K562 (cell line): ENCODE data around the gene GMDS. TPM values are rescaled to one million over a fixed set of nuclear protein-coding genes. Genes with fewer than 3 reads are reported as not detected.

Experiments used
- ATAC-seq: fragments of 200-7000 bp; cut with Tn5 transposase; 3 replicates; pipeline ENCODE4 v1.9.1; 2020; ENCODE audit warnings: moderate library complexity
- BruUV-seq: library from RNA; stranded (reverse); fragments of 400-500 nt; replicated peaks from 2 replicates; lab custom pipeline; 2021; lab: Mats Ljungman, UMichigan
- CTCF ChIA-PET: fragments of 300-600 bp; formaldehyde crosslinking; extraction: SDS; loops from one replicate; lab custom pipeline; 2021; ENCODE audit warnings: low intra/inter-chr PET ratio; lab: Yijun Ruan, JAX
- POLR2A ChIA-PET: fragments of 300-600, 350-650 bp; sonication (Branson Sonifier 250); formaldehyde crosslinking; extraction: SDS; loops from one replicate; lab custom pipeline; 2021; ENCODE audit warnings: antibody characterized with exemption, inconsistent platforms; lab: Yijun Ruan, JAX
- DNase-seq, 4 experiments: peaks; one replicate each; pipeline versions ENCODE4 v3.0.0 to v3.0.0-alpha.2; 2011 to 2018; ENCODE audit warnings: low spot score in 3 of 4, mixed read lengths in 3 of 4; ENCODE audit errors: extremely low read depth in 1 of 4
- FAIRE-seq: peaks from 2 replicates; lab custom pipeline; 2011; peaks lifted over from hg19 to GRCh38; lab: Jason Lieb, UNC
- H2AFZ ChIP-seq: 2 replicates; pipeline ENCODE4 v1.6.0; 2011; ENCODE audit warnings: low read depth, low read length, control low read depth, inconsistent platforms
- H3K27ac ChIP-seq: fragments of 200-600 bp; 3 replicates; pipeline ENCODE4 v1.8.0; 2011; ENCODE audit warnings: low read depth, mild to moderate bottlenecking, control low read depth, inconsistent platforms, low read length, moderate library complexity, mixed read lengths; ENCODE audit errors: extremely low read depth
- H3K27me3 ChIP-seq, 2 experiments: fragments of 300-600 bp in 1 of 2; 2 replicates in 1 of 2; 3 replicates in 1 of 2; pipeline versions ENCODE4 v1.6.0 to v1.8.0; 2011; ENCODE audit warnings: inconsistent platforms in 2 of 2, low read length in 2 of 2, mild to moderate bottlenecking in 1 of 2, mixed read lengths in 1 of 2, moderate library complexity in 1 of 2; ENCODE audit not compliant: control insufficient read depth in 2 of 2, insufficient read depth in 2 of 2
- H3K36me3 ChIP-seq: fragments of 300-600 bp; 3 replicates; pipeline ENCODE4 v1.8.0; 2011; ENCODE audit warnings: mild to moderate bottlenecking, low read length, inconsistent platforms; ENCODE audit not compliant: control insufficient read depth, insufficient read depth
- H3K4me1 ChIP-seq, 2 experiments: fragments of 200-600 bp in 1 of 2; replicated peaks in 1 of 2; 2 replicates in 1 of 2; 3 replicates in 1 of 2; pipeline versions ENCODE4 v1.5.1 to v1.8.0; 2011; ENCODE audit warnings: inconsistent platforms in 2 of 2, low read length in 2 of 2, mild to moderate bottlenecking in 1 of 2, mixed read lengths in 1 of 2, moderate library complexity in 1 of 2; ENCODE audit not compliant: control insufficient read depth in 2 of 2, insufficient read depth in 2 of 2
- H3K4me2 ChIP-seq: 2 replicates; pipeline ENCODE4 v1.6.1; 2011; ENCODE audit warnings: low read length, control low read depth, inconsistent platforms, mixed read lengths; ENCODE audit not compliant: insufficient read depth
- H3K4me3 ChIP-seq: fragments of 200-600 bp; sonication (generic), shearing (Covaris generic); 2 replicates; pipeline ENCODE4 v1.5.1; 2016; ENCODE audit warnings: control low read depth, inconsistent platforms
- H3K79me2 ChIP-seq: fragments of 200-600 bp; 3 replicates; pipeline ENCODE4 v1.8.0; 2011; ENCODE audit warnings: low read length, inconsistent platforms; ENCODE audit not compliant: control insufficient read depth, insufficient read depth
- H3K9ac ChIP-seq, 2 experiments: 2 replicates each; pipeline versions ENCODE4 v1.6.0 to v1.6.1; 2011; ENCODE audit warnings: low read depth in 2 of 2, low read length in 2 of 2, control low read depth in 1 of 2, inconsistent platforms in 1 of 2, mild to moderate bottlenecking in 1 of 2, mixed read lengths in 1 of 2; ENCODE audit not compliant: insufficient read depth in 1 of 2
- H3K9me1 ChIP-seq: one replicate; pipeline ENCODE4 v1.6.0; 2011; ENCODE audit warnings: inconsistent platforms, mild to moderate bottlenecking, low read length, moderate library complexity; ENCODE audit not compliant: control insufficient read depth, insufficient read depth
- H3K9me3 ChIP-seq: replicated peaks from 2 replicates; pipeline ENCODE4 v1.5.1; 2011; ENCODE audit warnings: low read depth, low read length, inconsistent platforms; ENCODE audit not compliant: control insufficient read depth, insufficient read depth
- H4K20me1 ChIP-seq: replicated peaks from 2 replicates; pipeline ENCODE4 v1.6.1; 2011; ENCODE audit warnings: low read length, inconsistent platforms, mixed read lengths; ENCODE audit not compliant: control insufficient read depth, insufficient read depth
- EZH2 ChIP-seq: IDR thresholded peaks from 2 replicates; pipeline ENCODE4 v1.6.1; 2012; ENCODE audit warnings: low read depth, mild to moderate bottlenecking, inconsistent platforms, low read length, borderline replicate concordance
- FOXJ2 ChIP-seq: fragments of 200-800 bp; sonication (Bioruptor generic); IDR thresholded peaks from 2 replicates; pipeline ENCODE4 v1.6.1; 2016; ENCODE audit warnings: missing genetic modification characterization, missing compliant biosample characterization
- FOXP4 ChIP-seq: sonication (generic); formaldehyde crosslinking; IDR thresholded peaks from 2 replicates; pipeline ENCODE4 v1.8.0; 2022; ENCODE audit warnings: mild to moderate bottlenecking, missing genetic modification reagents, borderline replicate concordance
- JUND ChIP-seq, 2 experiments: IDR thresholded peaks; 2 replicates in 1 of 2; 3 replicates in 1 of 2; pipeline ENCODE4 v1.6.1; 2011; ENCODE audit warnings: borderline replicate concordance in 2 of 2, low read depth in 2 of 2, low read length in 2 of 2, improper control_type of control experiment in 1 of 2, missing biosample characterization in 1 of 2, missing genetic modification characterization in 1 of 2, missing genetic modification reagents in 1 of 2
- MAZ ChIP-seq, 2 experiments: fragments of 450-650 bp in 1 of 2; sonication (generic) in 1 of 2; formaldehyde crosslinking; IDR thresholded peaks in 1 of 2; conservative IDR thresholded peaks in 1 of 2; 2 replicates each; pipeline versions ENCODE4 v1.4.0 to v1.5.0; 2020; ENCODE audit warnings: mild to moderate bottlenecking in 1 of 2, missing genetic modification reagents in 1 of 2
- MYBL2 ChIP-seq, 2 experiments: fragments of 450-650 bp in 1 of 2; sonication (generic) in 1 of 2; formaldehyde crosslinking in 1 of 2; IDR thresholded peaks; 2 replicates each; pipeline versions ENCODE4 v1.6.1 to v1.8.1; 2017 to 2022; ENCODE audit warnings: borderline replicate concordance in 1 of 2, inconsistent platforms in 1 of 2, low read depth in 1 of 2, mild to moderate bottlenecking in 1 of 2, missing genetic modification reagents in 1 of 2, moderate library complexity in 1 of 2
- PRPF4 ChIP-seq: fragments of 200-400 bp; formaldehyde crosslinking; IDR thresholded peaks from one replicate; pipeline ENCODE4 v1.6.1; 2017; ENCODE audit warnings: low read length, low read depth, mild to moderate bottlenecking; ENCODE audit not compliant: insufficient read depth, poor library complexity, severe bottlenecking
- RBBP5 ChIP-seq: fragments of 200-600 bp; sonication (generic); IDR thresholded peaks from 2 replicates; pipeline ENCODE4 v1.6.1; 2012; ENCODE audit warnings: borderline replicate concordance, mild to moderate bottlenecking, low read length, control low read depth, inconsistent platforms; ENCODE audit not compliant: insufficient read depth, poor library complexity, severe bottlenecking
- TEAD4 ChIP-seq, 2 experiments: sonication (generic) in 1 of 2; formaldehyde crosslinking in 1 of 2; IDR thresholded peaks; 2 replicates each; pipeline versions ENCODE4 v1.6.1 to v1.8.0; 2012 to 2022; ENCODE audit warnings: borderline replicate concordance in 1 of 2, inconsistent platforms in 1 of 2, low read length in 1 of 2, mild to moderate bottlenecking in 1 of 2, missing genetic modification reagents in 1 of 2
- ZNF324 ChIP-seq: fragments of 250-450 bp; sonication (Bioruptor Pico); IDR thresholded peaks from 2 replicates; pipeline ENCODE4 v1.4.0; 2020; ENCODE audit warnings: mild to moderate bottlenecking
- ZNF785 ChIP-seq: fragments of 250-450 bp; sonication (Bioruptor Pico); IDR thresholded peaks from 2 replicates; pipeline ENCODE4 v1.4.0; 2020; ENCODE audit warnings: mild to moderate bottlenecking
- ZSCAN29 ChIP-seq: fragments of 450-650 bp; IDR thresholded peaks from 2 replicates; pipeline ENCODE4 v1.6.1; 2017
- WGBS: fragments of 100-300 bp; shearing (Covaris generic); methylation state at CpG from one replicate; pipeline ENCODE4 v1.1.6; 2016; ENCODE audit warnings: low coverage, mixed read lengths; ENCODE audit not compliant: insufficient coverage; ENCODE audit errors: missing lambda C conversion rate; 5-methylcytosine and 5-hydroxymethylcytosine counted together
- in situ Hi-C: fragments of 300-500 bp; cut with MboI; formaldehyde crosslinking; loops from 4 replicates; pipeline ENCODE4 v1.15.0; 2018; ENCODE audit warnings: inconsistent platforms, mixed read lengths
- intact Hi-C: fragments of 100-400 bp; cut with micrococcal nuclease; formaldehyde crosslinking; loops from 2 replicates; pipeline ENCODE4 v1.14.2; 2022
- polyA plus RNA-seq, 8 experiments: library from polyadenylated mRNA; depleted of rRNA in 4 of 8; stranded (reverse) in 5 of 8; unstranded in 3 of 8; fragments of >200 nt; fragmentation: Nextera tagmentation in 2 of 8; fragmentation: Illumina TruSeq in 1 of 8; extraction: Ambion mirVana in 2 of 8; extraction: Trizol in 1 of 8; gene quantifications; 2 replicates each; pipeline versions ENCODE4 v1.2.1 to v1.2.3, GENCODE V29; 2011 to 2014; ENCODE audit warnings: inconsistent platforms in 1 of 8, missing spikeins in 1 of 8
- total RNA-seq, 7 experiments: library from RNA; depleted of rRNA in 6 of 7; stranded (reverse); fragments of >200 nt in 6 of 7; fragmentation: Illumina TruSeq in 2 of 7; extraction: Trizol in 2 of 7; gene quantifications; 2 replicates each; pipeline versions ENCODE4 v1.2.1 to v1.2.3, GENCODE V29; 2011 to 2021; ENCODE audit warnings: low replicate concordance in 1 of 7
- TF ChIP-seq, protein P1 (sequence below), 2 experiments: fragments of 450-650 bp in 1 of 2; sonication (generic) in 1 of 2; formaldehyde crosslinking; conservative IDR thresholded peaks; 2 replicates each; pipeline versions ENCODE4 v1.4.0 to v1.8.1; 2020 to 2022; ENCODE audit warnings: mild to moderate bottlenecking in 1 of 2, missing genetic modification reagents in 1 of 2

GMDS gene
- total and polyA plus RNA-seq, 9 of the 15 experiments (the other 6 are each of a cell fraction or from before 2014, with no cell fraction given): 0.48 to 31.8 (median 13.4) TPM

- no peak for TF ChIP-seq PRPF4
- no peak for TF ChIP-seq ZSCAN29
- TF ChIP-seq EZH2: no peak
Observed at GRCh38 chr6:1600764-1601157, 644.6 kb downstream of the GMDS start (continued).

GRCh38 chr6:1600063-1600763 is 645.2 kb downstream of the GMDS start:
- POLR2A ChIA-PET: interaction anchor here (0.6 to 0.7 kb wide), 2 partner anchors 10 to 13 kb away, joined by 3 to 4 read pairs; no protein-coding TSS in a partner anchor
- Histone ChIP-seq H3K27ac (no peak overlapping the region), H3K9me3 (no peaks in the 10 kb centered on the region), H3K79me2 (no peaks in the 10 kb centered on the region), H3K9me1 (no peaks in the 10 kb centered on the region), H3K27me3 (peaks cover 56 to 83% of the 10 kb centered on the region in 2 experiments), H3K9ac (no peak overlapping the region), H3K4me2 (no peak overlapping the region), H2AFZ (no peak overlapping the region), H3K4me1 (peaks cover 0 to 19% of the 10 kb centered on the region in 2 experiments; a peak in 1 of 5 replicates), H4K20me1 (peaks cover 20% of the 10 kb centered on the region; the same call in 1 of the 2 replicates), H3K4me3 (no peak overlapping the region), H3K36me3 (no peaks in the 10 kb centered on the region)
- no TSS peak for BruUV-seq
- FAIRE-seq: no peak
- TF ChIP-seq JUND (IDR thresholded peaks at IDR 0.05; ENCODE audit: borderline replicate concordance, low read depth, low read length) (no peak), JUND (tag; IDR thresholded peaks at IDR 0.05; ENCODE audit: borderline replicate concordance, low read depth, low read length) (no peak), MYBL2 (IDR thresholded peaks at IDR 0.05; ENCODE audit: low read depth) (no peak), MYBL2 (CRISPR knock-in tag; IDR thresholded peaks at IDR 0.05; ENCODE audit: borderline replicate concordance) (no peak), FOXJ2 (tag) (no peak), TEAD4 (IDR thresholded peaks at IDR 0.05; ENCODE audit: low read length) (no peak), TEAD4 (CRISPR knock-in tag; IDR thresholded peaks at IDR 0.05; ENCODE audit: borderline replicate concordance) (no peak), MAZ (CRISPR knock-in tag; conservative IDR thresholded peaks at IDR 0.05 in 1 of 2, IDR thresholded peaks at IDR 0.05 in 1 of 2) (no peak), FOXP4 (CRISPR knock-in tag) (no peak), RBBP5 (no peak), ZNF785 (CRISPR knock-in tag) (no peak), ZNF324 (CRISPR knock-in tag) (no peak)
- TF ChIP-seq, protein P1, sequence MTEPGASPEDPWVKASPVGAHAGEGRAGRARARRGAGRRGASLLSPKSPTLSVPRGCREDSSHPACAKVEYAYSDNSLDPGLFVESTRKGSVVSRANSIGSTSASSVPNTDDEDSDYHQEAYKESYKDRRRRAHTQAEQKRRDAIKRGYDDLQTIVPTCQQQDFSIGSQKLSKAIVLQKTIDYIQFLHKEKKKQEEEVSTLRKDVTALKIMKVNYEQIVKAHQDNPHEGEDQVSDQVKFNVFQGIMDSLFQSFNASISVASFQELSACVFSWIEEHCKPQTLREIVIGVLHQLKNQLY (CRISPR knock-in tag; conservative IDR thresholded peaks at IDR 0.05): no peak
- DNase-seq: no peak
- ATAC-seq: no peak
- in situ Hi-C loops (loop anchor here (10.0 kb wide), 2 partner anchors 585 to 855 kb away; no protein-coding TSS in a partner anchor), intact Hi-C loops (no loop called here)
- 0% methylated on average over 3 of the region's 3 CpGs for WGBS
- CTCF ChIA-PET: interaction anchor here (1.3 kb wide), 1 partner anchor 1034 kb away, joined by 3 read pairs; no protein-coding TSS in a partner anchor
